Hepatocyte (in vitro differentiated cells): ENCODE measurements around the gene MYO5C.

Experiments
- EZH2 ChIP-seq: fragments of 200-600 bp; sonication (generic); IDR thresholded peaks from 2 replicates; pipeline ENCODE4 v1.6.1; 2016; ENCODE audit warnings: antibody characterized with exemption, mild to moderate bottlenecking, borderline replicate concordance
- EZH2phosphoT487 ChIP-seq: fragments of 200-600 bp; sonication (generic); IDR thresholded peaks from one replicate; pipeline ENCODE4 v1.6.1; 2018; ENCODE audit warnings: antibody characterized with exemption, mild to moderate bottlenecking, low read depth, moderate library complexity; ENCODE audit not compliant: unreplicated experiment, severe bottlenecking
- TF ChIP-seq, protein P1 (sequence below): fragments of 200-600 bp; sonication (generic); IDR thresholded peaks from 2 replicates; pipeline ENCODE4 v1.5.1; 2016; ENCODE audit warnings: antibody characterized with exemption, mild to moderate bottlenecking; ENCODE audit not compliant: poor library complexity

- TF ChIP-seq EZH2phosphoT487 (no peak), EZH2 (no peak)
- TF ChIP-seq, protein P1, sequence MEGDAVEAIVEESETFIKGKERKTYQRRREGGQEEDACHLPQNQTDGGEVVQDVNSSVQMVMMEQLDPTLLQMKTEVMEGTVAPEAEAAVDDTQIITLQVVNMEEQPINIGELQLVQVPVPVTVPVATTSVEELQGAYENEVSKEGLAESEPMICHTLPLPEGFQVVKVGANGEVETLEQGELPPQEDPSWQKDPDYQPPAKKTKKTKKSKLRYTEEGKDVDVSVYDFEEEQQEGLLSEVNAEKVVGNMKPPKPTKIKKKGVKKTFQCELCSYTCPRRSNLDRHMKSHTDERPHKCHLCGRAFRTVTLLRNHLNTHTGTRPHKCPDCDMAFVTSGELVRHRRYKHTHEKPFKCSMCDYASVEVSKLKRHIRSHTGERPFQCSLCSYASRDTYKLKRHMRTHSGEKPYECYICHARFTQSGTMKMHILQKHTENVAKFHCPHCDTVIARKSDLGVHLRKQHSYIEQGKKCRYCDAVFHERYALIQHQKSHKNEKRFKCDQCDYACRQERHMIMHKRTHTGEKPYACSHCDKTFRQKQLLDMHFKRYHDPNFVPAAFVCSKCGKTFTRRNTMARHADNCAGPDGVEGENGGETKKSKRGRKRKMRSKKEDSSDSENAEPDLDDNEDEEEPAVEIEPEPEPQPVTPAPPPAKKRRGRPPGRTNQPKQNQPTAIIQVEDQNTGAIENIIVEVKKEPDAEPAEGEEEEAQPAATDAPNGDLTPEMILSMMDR: no peak
Observed at GRCh38 chr15:52257734-52258062, 37.9 kb downstream of the MYO5C start.
